ENCODE data around the gene FYCO1. TPM values are rescaled to one million over a fixed set of nuclear protein-coding genes. Genes with fewer than 3 reads are reported as not detected.

Gene FYCO1
- polyA plus RNA-seq, 1 donor from 2014 or later = 3.3 TPM

GRCh38 chr3:45921158-45922038, 74.2 kb downstream of the FYCO1 start:
- H3K36me3 Mint-ChIP-seq = peaks cover 13% of the 10 kb centered on the region

GRCh38 chr3:45917146-45917898, 78.3 kb downstream of the FYCO1 start:
- Mint-ChIP-seq H3K4me1 (peaks cover 7 to 19% (median 13%) of the 10 kb centered on the region in 3 donors), H3K27me3 (no peaks in the 10 kb centered on the region), H3K36me3 (peaks cover 12% of the 10 kb centered on the region), H3K27ac (no peak overlapping the region), H3K4me3 (peak overlapping the region in 1 of 4 donors; percentile 57), H3K9me3 (no peaks in the 10 kb centered on the region)

More at GRCh38 chr3:45921158-45922038, 74.2 kb downstream of the FYCO1 start:
- no peak overlapping the region for H3K4me3 Mint-ChIP-seq
- peaks cover 0 to 6% (median 0%) of the 10 kb centered on the region in 3 donors for H3K4me1 Mint-ChIP-seq
- no peaks in the 10 kb centered on the region for H3K9me3 Mint-ChIP-seq
- no peaks in the 10 kb centered on the region for H3K27me3 Mint-ChIP-seq
- no peak overlapping the region for H3K27ac Mint-ChIP-seq

- peaks cover 10% of the 10 kb centered on the region for H3K36me3 Mint-ChIP-seq
- peak overlapping the region; percentile 16 to 88 (median 60) for H3K4me3 Mint-ChIP-seq
- peak overlapping the region; percentile 8 to 94 (median 63) for H3K27ac Mint-ChIP-seq
- H3K9me3 Mint-ChIP-seq = no peaks in the 10 kb centered on the region
- peaks cover 11 to 19% (median 13%) of the 10 kb centered on the region in 3 donors for H3K4me1 Mint-ChIP-seq
- H3K27me3 Mint-ChIP-seq = no peaks in the 10 kb centered on the region
Measured at GRCh38 chr3:45915518-45916231, 79.9 kb downstream of the FYCO1 start.

GRCh38 chr3:45915059-45915439, 80.6 kb downstream of the FYCO1 start:
- H3K4me1 Mint-ChIP-seq = peaks cover 13 to 22% (median 17%) of the 10 kb centered on the region in 3 donors
- H3K9me3 Mint-ChIP-seq = no peaks in the 10 kb centered on the region
- H3K4me3 Mint-ChIP-seq = peak overlapping the region in 2 of 4 donors; percentile 72 to 82
- H3K27me3 Mint-ChIP-seq = no peaks in the 10 kb centered on the region
- H3K27ac Mint-ChIP-seq = peak overlapping the region; percentile 8 to 94 (median 39)
- peaks cover 5% of the 10 kb centered on the region for H3K36me3 Mint-ChIP-seq

- Mint-ChIP-seq H3K36me3 (peaks cover 8% of the 10 kb centered on the region), H3K27ac (peak overlapping the region in 2 of 3 donors; percentile 23 to 94), H3K27me3 (no peaks in the 10 kb centered on the region), H3K4me3 (peak overlapping the region in 2 of 4 donors; percentile 54 to 82), H3K4me1 (peaks cover 17 to 28% (median 22%) of the 10 kb centered on the region in 3 donors), H3K9me3 (no peaks in the 10 kb centered on the region)
Measured at GRCh38 chr3:45914362-45915058, 81.1 kb downstream of the FYCO1 start.

GRCh38 chr3:45912435-45912834, 83.2 kb downstream of the FYCO1 start:
- Mint-ChIP-seq H3K4me3 (peak overlapping the region in 1 of 4 donors; percentile 2), H3K4me1 (peaks cover 17 to 32% (median 25%) of the 10 kb centered on the region in 3 donors), H3K27me3 (no peaks in the 10 kb centered on the region), H3K36me3 (peaks cover 3% of the 10 kb centered on the region), H3K9me3 (no peaks in the 10 kb centered on the region), H3K27ac (peak overlapping the region in 1 of 3 donors; percentile 2)

GRCh38 chr3:45911511-45912226, 84.0 kb downstream of the FYCO1 start:
- Mint-ChIP-seq H3K9me3 (no peaks in the 10 kb centered on the region), H3K4me1 (peaks cover 17 to 31% (median 26%) of the 10 kb centered on the region in 3 donors), H3K36me3 (peaks cover 4% of the 10 kb centered on the region), H3K4me3 (peak overlapping the region in 1 of 4 donors; percentile 2), H3K27me3 (no peaks in the 10 kb centered on the region), H3K27ac (peak overlapping the region in 1 of 3 donors; percentile 2)

- Mint-ChIP-seq H3K4me3 (no peak overlapping the region), H3K4me1 (peaks cover 14 to 26% (median 23%) of the 10 kb centered on the region in 3 donors), H3K9me3 (no peaks in the 10 kb centered on the region), H3K27ac (no peak overlapping the region), H3K27me3 (no peaks in the 10 kb centered on the region), H3K36me3 (peaks cover 4% of the 10 kb centered on the region)
Measured at GRCh38 chr3:45910892-45911291, 84.7 kb downstream of the FYCO1 start.

- Mint-ChIP-seq H3K4me1 (peaks cover 12 to 25% (median 22%) of the 10 kb centered on the region in 3 donors), H3K36me3 (peaks cover 4% of the 10 kb centered on the region), H3K4me3 (peak overlapping the region in 2 of 4 donors; percentile 4 to 56), H3K27me3 (no peaks in the 10 kb centered on the region), H3K27ac (peak overlapping the region in 1 of 3 donors; percentile 69), H3K9me3 (no peaks in the 10 kb centered on the region)
Measured at GRCh38 chr3:45909542-45909941, 86.1 kb downstream of the FYCO1 start.

- Mint-ChIP-seq H3K27ac (no peak overlapping the region), H3K36me3 (peaks cover 4% of the 10 kb centered on the region), H3K4me3 (no peak overlapping the region), H3K9me3 (no peaks in the 10 kb centered on the region), H3K27me3 (no peaks in the 10 kb centered on the region), H3K4me1 (peaks cover 12 to 25% (median 22%) of the 10 kb centered on the region in 3 donors)
Measured at GRCh38 chr3:45908761-45909160, 86.9 kb downstream of the FYCO1 start.

- H3K9me3 Mint-ChIP-seq = no peaks in the 10 kb centered on the region
- H3K4me3 Mint-ChIP-seq = peak overlapping the region in 1 of 4 donors; percentile 3
- peaks cover 4% of the 10 kb centered on the region for H3K36me3 Mint-ChIP-seq
- H3K27ac Mint-ChIP-seq = no peak overlapping the region
- peaks cover 12 to 25% (median 22%) of the 10 kb centered on the region in 3 donors for H3K4me1 Mint-ChIP-seq
- H3K27me3 Mint-ChIP-seq = no peaks in the 10 kb centered on the region
Measured at GRCh38 chr3:45907769-45908705, 87.6 kb downstream of the FYCO1 start.

- Mint-ChIP-seq H3K36me3 (peaks cover 4% of the 10 kb centered on the region), H3K4me3 (no peak overlapping the region), H3K9me3 (no peaks in the 10 kb centered on the region), H3K4me1 (peaks cover 10 to 25% (median 22%) of the 10 kb centered on the region in 3 donors), H3K27me3 (no peaks in the 10 kb centered on the region), H3K27ac (no peak overlapping the region)
Measured at GRCh38 chr3:45906681-45907407, 88.8 kb downstream of the FYCO1 start.

Measured in IgD-negative memory B cell (primary cell).